CD4-positive, alpha-beta T cell (primary cell): ENCODE results near the gene DACT3. TPM values are rescaled to one million over a fixed set of nuclear protein-coding genes. Genes with fewer than 3 reads are reported as not detected.

Experiments used
- ATAC-seq: fragments of 200-7000 bp; cut with Tn5 transposase; one replicate; pipeline ENCODE4 v1.10.0; 2022; ENCODE audit warnings: mild to moderate bottlenecking; ENCODE audit not compliant: poor library complexity
- CTCF ChIA-PET: fragments of 350-600 bp; sonication (Branson Sonifier 250); formaldehyde crosslinking; loops from one replicate; lab custom pipeline; 2021; ENCODE audit warnings: antibody characterized with exemption, inconsistent platforms; lab: Charles Lee
- POLR2A ChIA-PET: fragments of 350-600 bp; sonication (Branson Sonifier 250); formaldehyde crosslinking; loops from one replicate; lab custom pipeline; 2021; ENCODE audit warnings: antibody characterized with exemption, inconsistent platforms; lab: Charles Lee
- DNase-seq, 14 experiments: peaks; one replicate each; pipeline ENCODE4 v3.0.0-alpha.2; 2013 to 2020; ENCODE audit warnings: mixed read lengths in 2 of 14
- H3K27ac ChIP-seq, 2 donors: one replicate each; pipeline versions ENCODE4 v1.5.1 to v1.7.0; 2013; ENCODE audit warnings: low read length in 2 of 2, low read depth in 1 of 2, mild to moderate bottlenecking in 1 of 2
- H3K27me3 ChIP-seq, 2 experiments: 1 replicate in 1 of 2; 2 replicates in 1 of 2; pipeline versions ENCODE4 v1.6.1 to v1.7.0; 2013; ENCODE audit warnings: low read length in 2 of 2, control low read depth in 1 of 2, mild to moderate bottlenecking in 1 of 2, moderate library complexity in 1 of 2; ENCODE audit not compliant: insufficient read depth in 2 of 2, control insufficient read depth in 1 of 2
- H3K36me3 ChIP-seq: one replicate; pipeline ENCODE4 v1.6.1; 2013; ENCODE audit warnings: low read length, control low read depth; ENCODE audit not compliant: insufficient read depth
- H3K4me1 ChIP-seq: one replicate; pipeline ENCODE4 v1.6.1; 2013; ENCODE audit warnings: low read length, control low read depth; ENCODE audit not compliant: insufficient read depth
- H3K4me3 ChIP-seq: one replicate; pipeline ENCODE4 v1.5.1; 2013; ENCODE audit warnings: mild to moderate bottlenecking, low read length, moderate library complexity
- H3K9me3 ChIP-seq, 2 experiments: 1 replicate in 1 of 2; 2 replicates in 1 of 2; pipeline versions ENCODE4 v1.6.1 to v1.7.0; 2013; ENCODE audit warnings: low read length in 2 of 2, mild to moderate bottlenecking in 2 of 2, control low read depth in 1 of 2, moderate library complexity in 1 of 2; ENCODE audit not compliant: control insufficient read depth in 1 of 2, insufficient read depth in 1 of 2
- H3K27ac Mint-ChIP-seq: one replicate; pipeline ENCODE4 v1.8.0; 2020; ENCODE audit warnings: mixed read lengths
- H3K27me3 Mint-ChIP-seq: one replicate; pipeline ENCODE4 v1.8.0; 2021; ENCODE audit warnings: mixed read lengths
- H3K36me3 Mint-ChIP-seq: one replicate; pipeline ENCODE4 v1.8.0; 2021; ENCODE audit warnings: low read depth, mixed read lengths
- H3K4me1 Mint-ChIP-seq: one replicate; pipeline ENCODE4 v1.8.0; 2021; ENCODE audit warnings: low read depth, mixed read lengths
- H3K4me3 Mint-ChIP-seq: one replicate; pipeline ENCODE4 v1.8.0; 2020; ENCODE audit warnings: mild to moderate bottlenecking, mixed read lengths
- H3K9me3 Mint-ChIP-seq: one replicate; pipeline ENCODE4 v1.8.0; 2020; ENCODE audit warnings: mixed read lengths
- intact Hi-C, 2 experiments: fragments of 100-400 bp; cut with DNase I in 1 of 2; cut with micrococcal nuclease in 1 of 2; formaldehyde crosslinking; loops; one replicate each; pipeline versions ENCODE4 v1.15.1 to v1.9.0; 2023 to 2025; cut with DNase I, micrococcal nuclease
- total RNA-seq, 174 experiments: library from RNA in 2 of 174; stranded (reverse) in 2 of 174; gene quantifications; one replicate each; pipeline ENCODE4 v1.2.3 and lab custom pipeline; 2021 to 2026
- TF ChIP-seq, protein P1 (sequence below): fragments of 200-600 bp; IDR thresholded peaks from one replicate; pipeline ENCODE4 v1.8.0; 2022; ENCODE audit warnings: antibody characterized with exemption, mild to moderate bottlenecking

The DACT3 gene
- total RNA-seq, 2 experiments from 2014 or later: 0.11 TPM

DNA sequence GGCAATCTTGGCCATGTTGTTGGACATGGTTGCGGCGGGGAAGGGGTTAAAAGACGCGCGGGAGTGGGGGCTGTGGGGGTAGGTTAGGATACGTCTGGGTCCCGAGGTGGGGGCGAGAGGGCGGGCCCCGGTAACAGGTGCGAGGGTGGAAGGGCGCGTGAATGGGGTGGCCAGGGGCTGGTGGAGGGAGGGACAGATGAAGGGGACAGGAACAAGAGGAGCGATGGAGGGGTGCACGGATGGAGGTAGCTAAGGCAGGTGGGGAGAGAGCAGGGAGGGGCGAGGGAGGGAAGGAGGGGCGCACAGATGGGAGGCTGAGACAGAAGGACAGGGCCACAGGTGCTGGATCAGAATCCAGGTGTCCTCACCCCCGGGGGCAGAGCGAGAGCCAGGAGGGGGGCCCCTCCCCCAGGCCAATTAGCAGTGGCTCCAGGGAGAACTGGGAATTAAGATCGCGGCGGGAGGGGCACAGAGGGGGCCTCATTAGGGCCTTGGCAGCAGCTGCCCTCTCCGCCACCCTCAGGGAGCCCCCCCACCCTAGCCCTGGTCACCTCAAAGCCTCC lies 26.2 kb downstream of the DACT3 start:
- Histone ChIP-seq H3K36me3 (no peaks in the 10 kb centered on the region), H3K27me3 (no peaks in the 10 kb centered on the region), H3K27ac (no peak overlapping the region), H3K4me3 (peak overlapping the region; percentile 37), H3K9me3 (no peaks in the 10 kb centered on the region), H3K4me1 (peaks cover 58% of the 10 kb centered on the region)
- H3K27me3 Mint-ChIP-seq: no peaks in the 10 kb centered on the region
- CTCF ChIA-PET: interaction anchor here (0.6 kb wide), 1 partner anchor 714 kb away, joined by 4 read pairs; the partner anchor contains the start of gene DHX34
- POLR2A ChIA-PET: interaction anchor here (1.2 to 2.3 kb wide), 2 partner anchors 21 to 27 kb away, joined by 5 to 15 read pairs; partner anchors contain the start of gene DACT3
- no peak overlapping the region for H3K27ac Mint-ChIP-seq
- H3K4me3 Mint-ChIP-seq: no peak overlapping the region
- TF ChIP-seq, protein P1, sequence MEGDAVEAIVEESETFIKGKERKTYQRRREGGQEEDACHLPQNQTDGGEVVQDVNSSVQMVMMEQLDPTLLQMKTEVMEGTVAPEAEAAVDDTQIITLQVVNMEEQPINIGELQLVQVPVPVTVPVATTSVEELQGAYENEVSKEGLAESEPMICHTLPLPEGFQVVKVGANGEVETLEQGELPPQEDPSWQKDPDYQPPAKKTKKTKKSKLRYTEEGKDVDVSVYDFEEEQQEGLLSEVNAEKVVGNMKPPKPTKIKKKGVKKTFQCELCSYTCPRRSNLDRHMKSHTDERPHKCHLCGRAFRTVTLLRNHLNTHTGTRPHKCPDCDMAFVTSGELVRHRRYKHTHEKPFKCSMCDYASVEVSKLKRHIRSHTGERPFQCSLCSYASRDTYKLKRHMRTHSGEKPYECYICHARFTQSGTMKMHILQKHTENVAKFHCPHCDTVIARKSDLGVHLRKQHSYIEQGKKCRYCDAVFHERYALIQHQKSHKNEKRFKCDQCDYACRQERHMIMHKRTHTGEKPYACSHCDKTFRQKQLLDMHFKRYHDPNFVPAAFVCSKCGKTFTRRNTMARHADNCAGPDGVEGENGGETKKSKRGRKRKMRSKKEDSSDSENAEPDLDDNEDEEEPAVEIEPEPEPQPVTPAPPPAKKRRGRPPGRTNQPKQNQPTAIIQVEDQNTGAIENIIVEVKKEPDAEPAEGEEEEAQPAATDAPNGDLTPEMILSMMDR: no peak
- H3K4me1 Mint-ChIP-seq: peaks cover 19% of the 10 kb centered on the region
- ATAC-seq: no peak
- no peaks in the 10 kb centered on the region for H3K36me3 Mint-ChIP-seq
- DNase-seq: peak in 1 of 14 experiments; percentile 22
- H3K9me3 Mint-ChIP-seq: no peaks in the 10 kb centered on the region
- intact Hi-C loops: loop anchor here (1.0 kb wide), 2 partner anchors 27 to 33 kb away; partner anchors contain the start of genes CALM3 (in 1 of the 2) and DACT3 (in 1 of the 2)

- Mint-ChIP-seq H3K36me3 (no peaks in the 10 kb centered on the region), H3K9me3 (no peaks in the 10 kb centered on the region), H3K4me3 (peak overlapping the region; percentile 80), H3K27ac (peak overlapping the region; percentile 83), H3K4me1 (peaks cover 19% of the 10 kb centered on the region), H3K27me3 (no peaks in the 10 kb centered on the region)
- POLR2A ChIA-PET: interaction anchor here (0.7 to 2.3 kb wide), 7 partner anchors 14 to 34 kb away, joined by 3 to 15 read pairs (median 5); partner anchors contain the start of genes CALM3 and DACT3
- CTCF ChIA-PET: interaction anchor here (0.6 to 4.0 kb wide), 5 partner anchors 20 to 715 kb away, joined by 3 to 16 read pairs (median 4); partner anchors contain the start of genes CALM3 and DHX34
- H3K9me3 ChIP-seq: no peaks in the 10 kb centered on the region
- no peaks in the 10 kb centered on the region for H3K36me3 ChIP-seq
- H3K4me1 ChIP-seq: peaks cover 52% of the 10 kb centered on the region
- TF ChIP-seq, protein P1: no peak
- H3K4me3 ChIP-seq: peak overlapping the region; percentile 57
- DNase-seq: peak; percentile 93 to 98 (median 97)
- peak overlapping the region; percentile 68 to 75 for H3K27ac ChIP-seq
- no peaks in the 10 kb centered on the region for H3K27me3 ChIP-seq
- intact Hi-C loops: loop anchor here (1.0 kb wide), 2 partner anchors 27 to 33 kb away; partner anchors contain the start of genes CALM3 (in 1 of the 2) and DACT3 (in 1 of the 2)
- ATAC-seq: peak; percentile 79
Observed at GRCh38 chr19:46634045-46634655, 26.8 kb downstream of the DACT3 start.

DNA sequence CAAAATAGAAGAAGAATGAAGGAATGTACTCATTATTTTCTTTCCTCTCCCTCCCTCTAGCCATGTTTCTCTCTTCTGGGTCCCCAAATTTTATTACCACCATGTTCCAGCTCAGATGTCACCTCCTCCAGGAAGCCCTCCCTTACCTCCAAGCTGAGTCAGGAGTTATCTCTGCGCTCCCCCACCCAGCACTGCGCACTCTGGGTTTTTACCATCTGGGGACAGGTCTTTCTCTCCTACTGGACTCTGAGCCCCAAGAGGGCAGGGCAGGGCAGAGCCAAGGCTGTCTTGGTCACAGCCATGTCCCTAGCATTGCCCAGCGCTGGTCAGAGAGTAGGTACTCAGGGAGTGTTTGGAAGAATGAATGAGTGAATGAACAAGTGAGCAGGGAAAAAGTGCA lies 27.9 kb downstream of the DACT3 start:
- Histone ChIP-seq H3K9me3 (no peaks in the 10 kb centered on the region), H3K4me3 (peak overlapping the region; percentile 57), H3K36me3 (no peaks in the 10 kb centered on the region), H3K4me1 (peaks cover 42% of the 10 kb centered on the region), H3K27me3 (no peaks in the 10 kb centered on the region), H3K27ac (peak overlapping the region in 1 of 2 donors; percentile 68)
- ATAC-seq (no peak), DNase-seq (no peak)
- H3K9me3 Mint-ChIP-seq: no peaks in the 10 kb centered on the region
- no peaks in the 10 kb centered on the region for H3K27me3 Mint-ChIP-seq
- intact Hi-C loops: no loop called here
- peak overlapping the region; percentile 80 for H3K4me3 Mint-ChIP-seq
- H3K4me1 Mint-ChIP-seq: peaks cover 19% of the 10 kb centered on the region
- TF ChIP-seq, protein P1: no peak
- ChIA-PET POLR2A (interaction anchor here (0.8 to 2.3 kb wide), 5 partner anchors 15 to 33 kb away, joined by 3 to 15 read pairs (median 6); partner anchors contain the start of genes CALM3 and DACT3), CTCF (interaction anchor here (1.2 to 4.0 kb wide), 3 partner anchors 19 to 32 kb away, joined by 4 to 16 read pairs (median 10); partner anchors contain the start of gene CALM3)
- no peaks in the 10 kb centered on the region for H3K36me3 Mint-ChIP-seq
- H3K27ac Mint-ChIP-seq: peak overlapping the region; percentile 83
